Bronchial epithelial cell (primary cell): ENCODE data around the gene KRT6B. TPM values are rescaled to one million over a fixed set of nuclear protein-coding genes. Genes with fewer than 3 reads are reported as not detected.
"Not testable (repeated sequence)": the region's sequence is repeated elsewhere in the genome, so short reads cannot be mapped to it uniquely, and the experiment has no call there.

ENCODE experiments used
- DNase-seq: peaks from one replicate; pipeline ENCODE4 v3.0.0-alpha.2; 2010; ENCODE audit warnings: low read depth
- FAIRE-seq: peaks from 2 replicates; lab custom pipeline; 2011; peaks lifted over from hg19 to GRCh38; lab: Jason Lieb, UNC
- H3K27me3 ChIP-seq: 2 replicates; pipeline ENCODE4 v1.5.1; 2011; ENCODE audit warnings: low read length; ENCODE audit not compliant: control insufficient read depth, insufficient read depth
- H3K36me3 ChIP-seq: 2 replicates; pipeline ENCODE4 v1.5.1; 2011; ENCODE audit warnings: low read length; ENCODE audit not compliant: control insufficient read depth, insufficient read depth
- H3K4me3 ChIP-seq: 2 replicates; pipeline ENCODE4 v1.5.1; 2011; ENCODE audit warnings: mild to moderate bottlenecking, low read depth, low read length, control low read depth
- total RNA-seq: library from RNA; depleted of rRNA; stranded (reverse); fragments of >200 nt; gene quantifications from 2 replicates; pipeline ENCODE4 v1.2.1, GENCODE V29; 2014
- TF ChIP-seq, protein P1 (sequence below): IDR thresholded peaks from 2 replicates; pipeline ENCODE4 v1.5.1; 2011; ENCODE audit warnings: mild to moderate bottlenecking, moderate library complexity, low read length, control low read depth, inconsistent platforms; ENCODE audit not compliant: insufficient read depth, severe bottlenecking

KRT6B gene
- total RNA-seq, 1 donor from 2014 or later, result 287 TPM

- Histone ChIP-seq H3K27me3 (no peaks in the 10 kb centered on the region), H3K4me3 (no peak overlapping the region), H3K36me3 (no peaks in the 10 kb centered on the region)
- DNase-seq (peak; percentile 95), FAIRE-seq (no peak)
- TF ChIP-seq, protein P1, sequence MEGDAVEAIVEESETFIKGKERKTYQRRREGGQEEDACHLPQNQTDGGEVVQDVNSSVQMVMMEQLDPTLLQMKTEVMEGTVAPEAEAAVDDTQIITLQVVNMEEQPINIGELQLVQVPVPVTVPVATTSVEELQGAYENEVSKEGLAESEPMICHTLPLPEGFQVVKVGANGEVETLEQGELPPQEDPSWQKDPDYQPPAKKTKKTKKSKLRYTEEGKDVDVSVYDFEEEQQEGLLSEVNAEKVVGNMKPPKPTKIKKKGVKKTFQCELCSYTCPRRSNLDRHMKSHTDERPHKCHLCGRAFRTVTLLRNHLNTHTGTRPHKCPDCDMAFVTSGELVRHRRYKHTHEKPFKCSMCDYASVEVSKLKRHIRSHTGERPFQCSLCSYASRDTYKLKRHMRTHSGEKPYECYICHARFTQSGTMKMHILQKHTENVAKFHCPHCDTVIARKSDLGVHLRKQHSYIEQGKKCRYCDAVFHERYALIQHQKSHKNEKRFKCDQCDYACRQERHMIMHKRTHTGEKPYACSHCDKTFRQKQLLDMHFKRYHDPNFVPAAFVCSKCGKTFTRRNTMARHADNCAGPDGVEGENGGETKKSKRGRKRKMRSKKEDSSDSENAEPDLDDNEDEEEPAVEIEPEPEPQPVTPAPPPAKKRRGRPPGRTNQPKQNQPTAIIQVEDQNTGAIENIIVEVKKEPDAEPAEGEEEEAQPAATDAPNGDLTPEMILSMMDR, result no peak
These were observed 3.9 kb upstream of the KRT6B start for GRCh38 chr12:52455821-52456220.

DNA sequence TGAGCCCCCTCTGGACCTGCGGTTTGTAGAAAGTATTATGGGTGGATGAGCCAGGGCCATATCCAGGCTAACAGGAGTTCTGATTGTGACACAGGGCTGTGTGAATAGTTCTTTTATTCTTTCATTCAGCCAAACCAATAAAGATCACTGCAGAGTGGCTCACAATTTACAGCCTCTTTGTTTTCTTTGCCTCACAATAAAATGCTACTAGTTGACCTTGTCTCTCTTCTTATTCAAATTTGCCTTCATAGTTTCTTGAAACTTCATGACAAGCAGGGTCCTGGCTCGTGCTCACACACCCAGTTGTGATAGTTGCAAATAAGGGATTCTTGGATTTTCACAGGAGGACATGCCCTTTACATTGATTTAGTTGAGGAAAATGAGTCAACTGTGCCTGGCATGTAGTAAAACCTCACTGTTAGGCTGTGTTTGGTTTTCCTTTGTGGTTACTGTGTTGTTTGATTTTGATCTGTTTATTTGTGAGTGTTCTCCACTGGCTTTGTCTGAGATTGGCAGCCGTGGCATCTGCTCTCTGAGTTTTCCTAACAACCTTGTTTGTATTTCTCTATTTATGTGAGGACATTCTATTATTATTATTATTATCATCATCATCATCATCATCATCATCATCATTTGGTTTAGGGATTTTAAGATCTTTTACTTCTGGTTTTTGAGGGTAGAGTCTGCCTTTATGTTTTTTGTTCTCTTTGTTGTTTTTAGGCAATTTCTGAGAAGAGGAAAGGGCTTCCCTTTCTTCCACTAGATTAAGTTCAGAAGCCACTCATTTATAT lies 2.7 kb upstream of the KRT6B start:
- TF ChIP-seq, protein P1, result no peak
- Histone ChIP-seq H3K4me3 (no peak overlapping the region), H3K27me3 (no peaks in the 10 kb centered on the region), H3K36me3 (no peaks in the 10 kb centered on the region)
- peak; percentile 79 for DNase-seq
- FAIRE-seq, result no peak

GRCh38 chr12:52448228-52448627 lies 3.7 kb downstream of the KRT6B start:
- TF ChIP-seq, protein P1, result no peak
- Histone ChIP-seq H3K4me3 (no peak overlapping the region), H3K36me3 (peaks cover 2% of the 10 kb centered on the region), H3K27me3 (no peaks in the 10 kb centered on the region)
- peak; percentile 40 for FAIRE-seq
- DNase-seq, result no peak

GRCh38 chr12:52447196-52447595 lies 4.8 kb downstream of the KRT6B start:
- FAIRE-seq, result not testable (repeated sequence)

GRCh38 chr12:52446367-52447045 lies 5.4 kb downstream of the KRT6B start:
- no peak for DNase-seq
- no peak overlapping the region for H3K4me3 ChIP-seq
- H3K36me3 ChIP-seq, result peaks cover 2% of the 10 kb centered on the region
- FAIRE-seq, result no peak
- H3K27me3 ChIP-seq, result no peaks in the 10 kb centered on the region
- TF ChIP-seq, protein P1, result no peak

More at GRCh38 chr12:52447196-52447595, 4.8 kb downstream of the KRT6B start:
- H3K27me3 ChIP-seq, DNase-seq, H3K36me3 ChIP-seq, H3K4me3 ChIP-seq: not testable (repeated sequence)

DNA sequence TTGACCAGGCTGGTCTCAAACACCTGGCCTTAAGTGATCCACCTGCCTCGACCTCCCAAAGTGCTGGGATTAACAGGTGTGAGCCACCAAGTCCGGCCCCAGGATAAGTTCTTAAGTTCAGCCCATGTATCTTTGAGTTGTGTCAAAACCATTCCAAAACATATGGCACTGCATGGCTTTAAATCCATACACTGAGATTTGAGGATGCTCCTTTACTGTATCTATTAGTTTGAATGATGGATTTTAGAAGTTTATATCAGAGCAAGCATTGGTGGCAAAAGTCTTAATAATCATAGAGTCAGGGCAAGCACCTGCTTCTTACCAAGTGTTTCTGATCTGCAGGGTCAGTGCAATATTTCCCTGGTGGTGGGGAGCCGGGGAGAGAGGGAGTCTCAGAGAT lies 6.1 kb downstream of the KRT6B start:
- TF ChIP-seq, protein P1, result no peak
- DNase-seq (no peak), FAIRE-seq (no peak)
- no peaks in the 10 kb centered on the region for H3K27me3 ChIP-seq
- H3K36me3 ChIP-seq, result peaks cover 2% of the 10 kb centered on the region
- H3K4me3 ChIP-seq, result no peak overlapping the region
